Pancreas (tissue), 10 donors: ENCODE results near the gene KRTAP5-9. TPM values are rescaled to one million over a fixed set of nuclear protein-coding genes. Genes with fewer than 3 reads are reported as not detected.
"Not testable (repeated sequence)": the region's sequence is repeated elsewhere in the genome, so short reads cannot be mapped to it uniquely, and the experiment has no call there.

Experiments used
- ATAC-seq, 4 donors: fragments of 200-7000 bp; cut with Tn5 transposase; one replicate each; pipeline versions ENCODE4 v1.8.0 to v1.9.1; 2020; ENCODE audit warnings: mild to moderate bottlenecking in 4 of 4, moderate library complexity in 4 of 4
- DNase-seq, 6 donors: peaks; one replicate each; pipeline ENCODE4 v3.0.0-alpha.2; 2020
- FAIRE-seq: peaks from 2 replicates; lab custom pipeline; 2012; peaks lifted over from hg19 to GRCh38; lab: Jason Lieb, UNC
- H3K27ac ChIP-seq, 4 donors: fragments of 200-600 bp; sonication (generic); 1 replicate in 3 of 4; 2 replicates in 1 of 4; pipeline versions ENCODE4 v1.5.0 to v1.8.0; 2020
- H3K27me3 ChIP-seq, 4 donors: fragments of 200-600 bp; one replicate each; pipeline ENCODE4 v1.8.0; 2021
- H3K36me3 ChIP-seq, 3 donors: fragments of 200-600 bp; sonication (generic) in 1 of 3; one replicate each; pipeline versions ENCODE4 v1.5.0 to v1.8.0; 2020 to 2021
- H3K4me1 ChIP-seq, 3 donors: fragments of 200-600 bp; one replicate each; pipeline ENCODE4 v1.8.0; 2021
- H3K4me3 ChIP-seq, 4 donors: fragments of 200-600 bp; sonication (generic) in 2 of 4; one replicate each; pipeline versions ENCODE4 v1.5.0 to v1.8.0; 2020 to 2021
- H3K9me3 ChIP-seq, 4 donors: fragments of 200-600 bp; one replicate each; pipeline ENCODE4 v1.8.0; 2021
- WGBS, 2 donors: extraction: QIAGEN DNeasy Blood & Tissue Kit; methylation state at CpG; one replicate each; pipeline ENCODE4 v1.1.7; 2013; 5-methylcytosine and 5-hydroxymethylcytosine counted together
- intact Hi-C, 3 donors: fragments of 100-400 bp; cut with DNase I; formaldehyde crosslinking; loops; one replicate each; pipeline versions ENCODE4 v1.11.1 to v1.14.2; 2022
- polyA plus RNA-seq, 2 donors: library from polyadenylated mRNA; stranded (reverse); fragments of 200-250 nt; gene quantifications; one replicate each; pipeline ENCODE4 v1.2.3, GENCODE V29; 2013
- total RNA-seq, 6 donors: library from RNA; stranded (reverse); fragmentation: NEBNext Ultra II Directional in 4 of 6; extraction: Animal tissue kit (Norgen Biotek cat#: 25700) in 4 of 6; gene quantifications; one replicate each; pipeline versions ENCODE4 v1.2.1 to v1.2.4, GENCODE V29; 2021 to 2023
- TF ChIP-seq, protein P1 (sequence below), 4 donors: fragments of 200-600 bp; sonication (generic) in 3 of 4; IDR thresholded peaks; one replicate each; pipeline versions ENCODE4 v1.5.0 to v1.8.0; 2021; ENCODE audit warnings: antibody characterized with exemption in 4 of 4
- donor health status: healthy with polysubstance abuse.
- donor health status: DM: no; HTN: no; CAD: no; lungs with moderate emphysema.
- donor health status: DM: no; HTN: no; CAD: no.
- donor health status: control.
- donor health status: control.
- donor health status: Bipolar disorder and iron deficiency.
- donor health status: DM: yes; HTN: yes; CAD: no.
- donor health status: DM: no; HTN: no; CAD: no.
- donor health status: DM: no; HTN: no; CAD: no.
- donor health status: DM: yes; HTN: yes; CAD: no.

KRTAP5-9 gene
- total and polyA plus RNA-seq, 8 donors, result 0.14 to 1.0 (median 0.19) TPM; not detected in 1

- H3K9me3 ChIP-seq, result no peaks in the 10 kb centered on the region
- intact Hi-C loops, result no loop called here
- TF ChIP-seq, protein P1, sequence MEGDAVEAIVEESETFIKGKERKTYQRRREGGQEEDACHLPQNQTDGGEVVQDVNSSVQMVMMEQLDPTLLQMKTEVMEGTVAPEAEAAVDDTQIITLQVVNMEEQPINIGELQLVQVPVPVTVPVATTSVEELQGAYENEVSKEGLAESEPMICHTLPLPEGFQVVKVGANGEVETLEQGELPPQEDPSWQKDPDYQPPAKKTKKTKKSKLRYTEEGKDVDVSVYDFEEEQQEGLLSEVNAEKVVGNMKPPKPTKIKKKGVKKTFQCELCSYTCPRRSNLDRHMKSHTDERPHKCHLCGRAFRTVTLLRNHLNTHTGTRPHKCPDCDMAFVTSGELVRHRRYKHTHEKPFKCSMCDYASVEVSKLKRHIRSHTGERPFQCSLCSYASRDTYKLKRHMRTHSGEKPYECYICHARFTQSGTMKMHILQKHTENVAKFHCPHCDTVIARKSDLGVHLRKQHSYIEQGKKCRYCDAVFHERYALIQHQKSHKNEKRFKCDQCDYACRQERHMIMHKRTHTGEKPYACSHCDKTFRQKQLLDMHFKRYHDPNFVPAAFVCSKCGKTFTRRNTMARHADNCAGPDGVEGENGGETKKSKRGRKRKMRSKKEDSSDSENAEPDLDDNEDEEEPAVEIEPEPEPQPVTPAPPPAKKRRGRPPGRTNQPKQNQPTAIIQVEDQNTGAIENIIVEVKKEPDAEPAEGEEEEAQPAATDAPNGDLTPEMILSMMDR (IDR thresholded peaks at IDR 0.05), result no peak
- FAIRE-seq, result no peak
- H3K4me1 ChIP-seq, result no peaks in the 10 kb centered on the region
- no peaks in the 10 kb centered on the region for H3K36me3 ChIP-seq
- H3K27ac ChIP-seq, result no peak overlapping the region
- H3K4me3 ChIP-seq, result no peak overlapping the region
- no peaks in the 10 kb centered on the region for H3K27me3 ChIP-seq
- no peak for DNase-seq
- ATAC-seq, result no peak
- WGBS, 2 donors, result 84 to 87% methylated on average over 11 of the region's 11 CpGs
These were observed 24.6 kb downstream of the KRTAP5-9 start for GRCh38 chr11:71572811-71573210.

DNA sequence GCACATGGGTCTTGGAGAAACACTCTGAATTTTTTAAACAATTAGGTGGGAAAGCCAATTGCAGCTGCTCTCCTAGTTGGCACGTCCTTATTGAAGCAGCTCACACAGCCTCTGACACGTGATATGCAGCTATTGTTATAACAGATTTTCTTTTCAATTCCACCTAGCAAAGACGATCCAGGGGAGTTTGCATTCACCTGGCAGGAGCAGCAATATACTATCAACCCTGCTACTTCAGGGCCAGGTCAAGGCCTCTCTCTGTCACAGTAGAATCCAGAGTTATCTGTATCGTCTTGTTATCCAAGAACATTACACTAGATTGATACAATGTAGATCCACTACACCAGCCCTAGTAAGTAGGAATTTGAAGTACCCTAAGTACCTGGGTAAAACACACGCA lies 26.2 kb downstream of the KRTAP5-9 start:
- Histone ChIP-seq H3K36me3 (no peaks in the 10 kb centered on the region), H3K9me3 (no peaks in the 10 kb centered on the region), H3K4me3 (no peak overlapping the region), H3K27me3 (no peaks in the 10 kb centered on the region), H3K27ac (no peak overlapping the region), H3K4me1 (no peaks in the 10 kb centered on the region)
- ATAC-seq (no peak), FAIRE-seq (no peak), DNase-seq (no peak)
- TF ChIP-seq, protein P1 (IDR thresholded peaks at IDR 0.05), result no peak
- intact Hi-C loops, result no loop called here
- 63 to 66% methylated on average over 5 of the region's 5 CpGs for WGBS, 2 donors

DNA sequence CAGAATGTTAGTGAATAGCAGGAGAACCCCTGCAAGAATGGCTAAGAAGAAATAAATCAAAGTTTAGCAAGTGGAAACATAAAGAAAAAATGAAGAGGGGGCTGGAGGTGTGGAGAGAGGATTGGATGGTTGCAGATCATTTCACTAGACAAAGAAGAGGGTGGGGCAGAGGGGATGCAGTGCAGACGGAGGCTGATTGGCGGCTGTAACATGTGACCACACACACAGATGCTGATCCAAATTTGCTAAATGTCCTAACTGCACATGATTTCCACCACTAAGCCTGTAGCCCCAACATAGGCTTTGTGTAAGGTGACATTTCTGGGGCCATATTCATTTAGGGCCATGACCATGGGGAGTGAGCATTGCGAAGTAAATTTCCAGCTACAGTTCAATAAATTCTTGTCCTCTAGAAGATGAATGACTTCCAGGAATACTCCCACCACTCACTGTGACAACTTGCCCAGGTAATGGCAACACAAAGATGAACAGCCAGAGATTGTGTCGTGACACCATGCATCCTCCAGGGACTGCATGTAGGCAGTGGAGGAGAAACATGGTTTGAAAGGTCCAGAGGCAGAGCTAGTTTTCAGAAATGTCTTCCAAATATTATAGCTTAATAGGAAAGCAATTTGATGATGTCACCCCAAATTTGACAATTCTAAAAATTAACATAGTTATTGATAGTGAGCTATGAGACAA lies 27.7 kb downstream of the KRTAP5-9 start:
- ATAC-seq, result no peak
- H3K27me3 ChIP-seq, result no peaks in the 10 kb centered on the region
- no peaks in the 10 kb centered on the region for H3K4me1 ChIP-seq
- H3K27ac ChIP-seq, result no peak overlapping the region
- TF ChIP-seq, protein P1 (IDR thresholded peaks at IDR 0.05), result no peak
- WGBS, 2 donors, result 83 to 92% methylated on average over 4 of the region's 4 CpGs
- DNase-seq, result no peak
- H3K4me3 ChIP-seq, result no peak overlapping the region
- no peaks in the 10 kb centered on the region for H3K9me3 ChIP-seq
- no peak for FAIRE-seq
- intact Hi-C loops, result no loop called here
- H3K36me3 ChIP-seq, result no peaks in the 10 kb centered on the region

DNA sequence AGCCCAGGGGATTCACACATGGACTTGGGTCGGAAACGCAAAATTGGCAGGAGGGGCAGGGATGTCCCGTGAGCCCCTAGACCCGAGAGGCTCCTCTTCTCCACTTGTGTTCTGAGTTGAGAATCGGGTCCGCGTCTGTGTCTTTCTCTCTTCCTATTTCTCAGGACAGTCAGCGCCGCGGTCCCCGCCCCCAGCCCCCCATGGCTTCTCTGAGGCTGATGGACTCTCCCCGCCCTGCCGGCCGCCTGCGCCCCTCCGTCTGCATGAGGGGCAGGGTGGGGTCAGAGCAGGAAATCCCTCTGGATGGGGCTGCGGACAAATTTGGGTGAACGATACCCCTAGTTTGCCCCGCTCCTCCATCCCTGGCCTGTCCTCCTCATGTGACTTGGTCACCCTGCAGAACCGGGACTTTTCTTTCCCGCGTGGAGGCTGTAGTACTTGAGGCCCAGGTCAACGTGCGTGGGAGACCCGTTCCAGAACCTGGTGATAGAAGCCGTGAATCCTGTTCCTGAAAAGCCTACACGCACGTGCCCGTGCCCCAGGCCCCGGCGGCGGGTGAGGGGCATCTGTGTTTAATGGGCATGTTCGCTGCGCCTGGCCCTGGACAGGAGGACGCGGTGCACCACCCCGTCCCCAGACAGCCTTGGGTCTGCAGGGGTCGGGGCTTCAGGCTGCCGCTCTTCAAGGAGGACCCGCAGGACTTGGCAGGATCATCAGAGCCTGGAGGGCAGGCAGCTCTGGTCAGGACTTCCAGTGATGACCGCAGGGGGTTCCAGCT lies 28.7 kb downstream of the KRTAP5-9 start:
- not testable (repeated sequence) for DNase-seq, FAIRE-seq
- 85 to 90% methylated on average over 34 to 38 of the region's 41 CpGs for WGBS, 2 donors

GRCh38 chr11:71577469-71578004 lies 29.3 kb downstream of the KRTAP5-9 start:
- Histone ChIP-seq H3K36me3 (no peaks in the 10 kb centered on the region), H3K4me3 (no peak overlapping the region), H3K4me1 (no peaks in the 10 kb centered on the region), H3K9me3 (no peaks in the 10 kb centered on the region), H3K27me3 (no peaks in the 10 kb centered on the region), H3K27ac (no peak overlapping the region)
- DNase-seq (no peak), ATAC-seq (no peak), FAIRE-seq (no peak)
- intact Hi-C loops, result no loop called here
- TF ChIP-seq, protein P1 (IDR thresholded peaks at IDR 0.05), result no peak
- WGBS, 2 donors, result 84 to 88% methylated on average over 7 of the region's 7 CpGs

More for the DNA sequence above, 28.7 kb downstream of the KRTAP5-9 start:
- H3K27ac ChIP-seq, H3K36me3 ChIP-seq, H3K4me1 ChIP-seq, ATAC-seq, H3K4me3 ChIP-seq, H3K27me3 ChIP-seq, H3K9me3 ChIP-seq, intact Hi-C loops: not testable (repeated sequence)

DNA sequence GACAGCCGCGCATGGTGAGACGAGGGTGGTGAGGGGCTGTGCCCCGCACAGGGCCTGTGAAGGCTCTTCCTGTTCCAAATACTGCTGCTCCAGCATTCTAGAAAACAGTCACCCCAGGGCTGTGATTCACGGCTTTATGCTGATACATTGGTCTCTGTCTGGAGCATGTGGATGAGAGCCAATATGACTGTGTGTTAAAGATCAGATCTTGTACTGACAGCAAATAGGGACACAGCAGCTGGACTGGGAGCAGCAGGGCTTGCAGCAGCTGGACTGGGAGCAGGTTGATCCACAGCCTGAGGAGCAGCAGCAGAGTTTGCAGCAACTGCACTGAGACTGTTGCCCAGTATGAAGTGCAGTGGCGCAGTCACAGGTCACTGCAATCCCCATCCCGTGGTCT lies 31.3 kb downstream of the KRTAP5-9 start:
- H3K4me3 ChIP-seq, DNase-seq, FAIRE-seq, H3K9me3 ChIP-seq, H3K36me3 ChIP-seq, H3K27ac ChIP-seq, intact Hi-C loops, H3K27me3 ChIP-seq, H3K4me1 ChIP-seq, ATAC-seq: not testable (repeated sequence)
- WGBS, 2 donors, result 63 to 70% methylated on average over 7 of the region's 7 CpGs
